ENCODE results near the gene HOXB9.

The HOXB9 gene

GRCh38 chr17:48611681-48612455 lies 14.3 kb downstream of the HOXB9 start:
- Histone ChIP-seq H3K9me3 (replicated peaks; ENCODE audit: low read length) (no peaks in the 10 kb centered on the region), H3K4me2 (ENCODE audit: low read length) (peak overlapping the region; percentile 99), H3K4me1 (ENCODE audit: control insufficient read depth, insufficient read depth, low read length) (peaks cover 25% of the 10 kb centered on the region), H3K27me3 (ENCODE audit: control insufficient read depth, insufficient read depth, low read length) (peaks cover 31% of the 10 kb centered on the region), H3K9ac (ENCODE audit: low read depth, low read length) (peak overlapping the region; percentile 98), H3K4me3 (ENCODE audit: low read length) (peak overlapping the region; percentile 95), H3K36me3 (ENCODE audit: insufficient read depth, low read length) (no peaks in the 10 kb centered on the region)

DNA sequence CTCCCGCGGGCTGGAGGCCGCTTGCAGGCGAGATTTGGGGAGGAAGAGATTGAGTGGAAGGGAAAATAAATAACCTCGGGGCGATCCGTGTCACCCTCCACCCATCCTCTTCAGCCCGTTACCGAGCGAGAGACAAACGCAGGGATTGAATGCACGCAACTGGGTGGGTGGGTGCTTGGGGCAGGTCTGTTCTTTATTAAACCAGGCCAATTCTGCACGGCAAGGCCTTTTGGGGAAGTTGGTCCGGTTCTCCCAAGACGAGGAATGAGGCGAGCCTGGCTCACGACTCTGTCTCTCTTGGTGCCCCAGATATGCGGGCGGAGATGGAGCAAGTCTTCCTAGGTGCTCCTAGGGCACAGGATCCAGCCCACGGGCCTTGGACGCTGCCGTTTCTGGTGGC lies 14.9 kb downstream of the HOXB9 start:
- Histone ChIP-seq H3K27me3 (ENCODE audit: control insufficient read depth, insufficient read depth, low read length) (peaks cover 25% of the 10 kb centered on the region), H3K4me2 (ENCODE audit: low read length) (peak overlapping the region; percentile 99), H3K9ac (ENCODE audit: low read depth, low read length) (peak overlapping the region; percentile 98), H3K4me3 (ENCODE audit: low read length) (peak overlapping the region; percentile 95), H3K4me1 (ENCODE audit: control insufficient read depth, insufficient read depth, low read length) (peaks cover 25% of the 10 kb centered on the region), H3K36me3 (ENCODE audit: insufficient read depth, low read length) (no peaks in the 10 kb centered on the region), H3K9me3 (replicated peaks; ENCODE audit: low read length) (no peaks in the 10 kb centered on the region)

GRCh38 chr17:48610282-48611211 lies 15.6 kb downstream of the HOXB9 start, which contains the start of gene HOXB7:
Gene HOXB7, minus strand, starts transcription at chr17:48611017. Its CDS starts 99 bp downstream, at chr17:48610918.
- no peaks in the 10 kb centered on the region for H3K9me3 ChIP-seq (replicated peaks; ENCODE audit: low read length)
- peak within 1 kb of the TSS; percentile 99 for H3K4me2 ChIP-seq (ENCODE audit: low read length)
- peaks cover 18% of the 10 kb centered on the region for H3K27me3 ChIP-seq (ENCODE audit: control insufficient read depth, insufficient read depth, low read length)
- peak within 1 kb of the TSS; percentile 95 for H3K4me3 ChIP-seq (ENCODE audit: low read length)
- H3K9ac ChIP-seq (ENCODE audit: low read depth, low read length), result peak within 1 kb of the TSS; percentile 98
- H3K4me1 ChIP-seq (ENCODE audit: control insufficient read depth, insufficient read depth, low read length), result peaks cover 25% of the 10 kb centered on the region
- no peaks in the 10 kb centered on the region for H3K36me3 ChIP-seq (ENCODE audit: insufficient read depth, low read length)

DNA sequence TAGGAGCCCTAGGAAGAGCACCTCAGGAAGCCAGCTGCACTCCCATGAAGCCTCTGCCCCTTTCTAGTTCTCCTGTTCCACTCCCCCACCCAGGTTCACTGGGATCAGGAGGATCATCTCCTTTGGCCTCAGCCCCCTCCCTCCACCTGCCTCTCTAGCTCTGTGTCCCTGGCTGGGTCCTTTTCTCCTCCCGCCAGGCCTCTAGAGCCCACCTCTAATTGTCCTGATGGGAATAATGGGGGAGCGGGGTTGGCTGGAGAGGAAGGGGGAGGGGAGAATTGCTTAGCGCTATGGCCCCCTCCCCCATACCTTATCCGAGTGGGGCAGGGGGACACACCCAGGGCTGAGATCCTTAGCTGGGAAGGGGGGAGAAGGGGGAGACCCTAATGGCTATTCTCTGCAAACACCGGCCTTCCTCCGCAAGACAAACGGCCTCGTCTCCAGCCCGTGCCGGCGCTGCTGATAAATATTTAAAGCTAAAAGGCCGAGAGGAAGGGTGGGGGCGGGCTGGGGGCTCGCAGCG lies 16.3 kb downstream of the HOXB9 start:
- peaks cover 11% of the 10 kb centered on the region for H3K27me3 ChIP-seq (ENCODE audit: control insufficient read depth, insufficient read depth, low read length)
- H3K4me1 ChIP-seq (ENCODE audit: control insufficient read depth, insufficient read depth, low read length), result peaks cover 31% of the 10 kb centered on the region
- peak overlapping the region; percentile 98 for H3K9ac ChIP-seq (ENCODE audit: low read depth, low read length)
- peak overlapping the region; percentile 95 for H3K4me3 ChIP-seq (ENCODE audit: low read length)
- peak overlapping the region; percentile 99 for H3K4me2 ChIP-seq (ENCODE audit: low read length)
- no peaks in the 10 kb centered on the region for H3K36me3 ChIP-seq (ENCODE audit: insufficient read depth, low read length)
- no peaks in the 10 kb centered on the region for H3K9me3 ChIP-seq (replicated peaks; ENCODE audit: low read length)

- H3K9me3 ChIP-seq (replicated peaks; ENCODE audit: low read length), result no peaks in the 10 kb centered on the region
- H3K4me3 ChIP-seq (ENCODE audit: low read length), result no peak overlapping the region
- peaks cover 26% of the 10 kb centered on the region for H3K4me1 ChIP-seq (ENCODE audit: control insufficient read depth, insufficient read depth, low read length)
- H3K4me2 ChIP-seq (ENCODE audit: low read length), result peak overlapping the region; percentile 99
- no peaks in the 10 kb centered on the region for H3K36me3 ChIP-seq (ENCODE audit: insufficient read depth, low read length)
- peaks cover 4% of the 10 kb centered on the region for H3K27me3 ChIP-seq (ENCODE audit: control insufficient read depth, insufficient read depth, low read length)
- H3K9ac ChIP-seq (ENCODE audit: low read depth, low read length), result no peak overlapping the region
These were observed 17.1 kb downstream of the HOXB9 start for GRCh38 chr17:48609033-48609432.

- Histone ChIP-seq H3K9me3 (replicated peaks; ENCODE audit: low read length) (no peaks in the 10 kb centered on the region), H3K36me3 (ENCODE audit: insufficient read depth, low read length) (no peaks in the 10 kb centered on the region), H3K4me3 (ENCODE audit: low read length) (no peak overlapping the region), H3K27me3 (ENCODE audit: control insufficient read depth, insufficient read depth, low read length) (no peaks in the 10 kb centered on the region), H3K4me2 (ENCODE audit: low read length) (no peak overlapping the region), H3K4me1 (ENCODE audit: control insufficient read depth, insufficient read depth, low read length) (peaks cover 21% of the 10 kb centered on the region), H3K9ac (ENCODE audit: low read depth, low read length) (no peak overlapping the region)
These were observed 17.7 kb downstream of the HOXB9 start for GRCh38 chr17:48608494-48608834.

DNA sequence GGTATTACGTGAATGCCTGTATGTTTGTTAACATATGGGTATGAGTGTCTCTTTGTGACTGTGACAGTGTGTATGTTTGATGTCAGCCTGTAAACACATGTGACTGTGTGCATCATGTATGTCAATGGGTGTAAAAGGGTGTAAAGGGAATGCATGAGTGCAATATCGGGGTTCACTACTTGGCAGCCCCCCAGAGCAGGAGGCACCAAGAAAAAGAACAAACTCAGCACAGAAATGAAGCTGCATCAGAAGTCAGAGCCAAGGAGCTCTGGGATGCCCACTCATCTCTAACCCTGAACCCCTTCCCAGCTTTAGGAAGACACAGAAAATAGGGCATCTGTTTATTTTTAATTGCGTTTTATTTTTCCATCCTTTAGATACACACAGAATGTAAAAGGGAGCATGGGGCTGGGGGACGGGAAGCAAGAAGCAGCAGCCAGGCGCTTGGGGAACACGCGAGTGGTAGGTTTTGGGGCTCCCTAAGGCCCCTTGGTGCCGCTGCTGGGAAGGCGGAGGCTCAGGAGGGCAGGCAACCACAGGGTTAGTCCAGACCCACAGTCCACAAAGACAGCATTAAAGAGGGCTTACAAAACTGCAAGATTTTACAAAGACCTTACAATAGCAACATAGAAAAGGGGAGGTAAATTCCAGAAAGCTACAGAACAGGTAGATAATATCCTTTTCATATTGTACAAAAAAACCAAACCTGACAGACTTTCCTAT lies 19.1 kb downstream of the HOXB9 start:
- H3K4me3 ChIP-seq (ENCODE audit: low read length), result no peak overlapping the region
- no peaks in the 10 kb centered on the region for H3K36me3 ChIP-seq (ENCODE audit: insufficient read depth, low read length)
- H3K4me2 ChIP-seq (ENCODE audit: low read length), result no peak overlapping the region
- peaks cover 21% of the 10 kb centered on the region for H3K4me1 ChIP-seq (ENCODE audit: control insufficient read depth, insufficient read depth, low read length)
- no peaks in the 10 kb centered on the region for H3K9me3 ChIP-seq (replicated peaks; ENCODE audit: low read length)
- no peaks in the 10 kb centered on the region for H3K27me3 ChIP-seq (ENCODE audit: control insufficient read depth, insufficient read depth, low read length)
- no peak overlapping the region for H3K9ac ChIP-seq (ENCODE audit: low read depth, low read length)

GRCh38 chr17:48605991-48606891 lies 19.9 kb downstream of the HOXB9 start:
- Histone ChIP-seq H3K9ac (ENCODE audit: low read depth, low read length) (no peak overlapping the region), H3K4me1 (ENCODE audit: control insufficient read depth, insufficient read depth, low read length) (peaks cover 20% of the 10 kb centered on the region), H3K4me3 (ENCODE audit: low read length) (no peak overlapping the region), H3K4me2 (ENCODE audit: low read length) (no peak overlapping the region), H3K9me3 (replicated peaks; ENCODE audit: low read length) (no peaks in the 10 kb centered on the region), H3K27me3 (ENCODE audit: control insufficient read depth, insufficient read depth, low read length) (no peaks in the 10 kb centered on the region), H3K36me3 (ENCODE audit: insufficient read depth, low read length) (no peaks in the 10 kb centered on the region)

- H3K9me3 ChIP-seq (replicated peaks; ENCODE audit: low read length), result no peaks in the 10 kb centered on the region
- no peaks in the 10 kb centered on the region for H3K36me3 ChIP-seq (ENCODE audit: insufficient read depth, low read length)
- peak overlapping the region; percentile 91 for H3K4me3 ChIP-seq (ENCODE audit: low read length)
- H3K4me1 ChIP-seq (ENCODE audit: control insufficient read depth, insufficient read depth, low read length), result peaks cover 20% of the 10 kb centered on the region
- H3K9ac ChIP-seq (ENCODE audit: low read depth, low read length), result peak overlapping the region; percentile 88
- peak overlapping the region; percentile 81 for H3K4me2 ChIP-seq (ENCODE audit: low read length)
- no peaks in the 10 kb centered on the region for H3K27me3 ChIP-seq (ENCODE audit: control insufficient read depth, insufficient read depth, low read length)
These were observed 20.7 kb downstream of the HOXB9 start for GRCh38 chr17:48605409-48605919.

DNA sequence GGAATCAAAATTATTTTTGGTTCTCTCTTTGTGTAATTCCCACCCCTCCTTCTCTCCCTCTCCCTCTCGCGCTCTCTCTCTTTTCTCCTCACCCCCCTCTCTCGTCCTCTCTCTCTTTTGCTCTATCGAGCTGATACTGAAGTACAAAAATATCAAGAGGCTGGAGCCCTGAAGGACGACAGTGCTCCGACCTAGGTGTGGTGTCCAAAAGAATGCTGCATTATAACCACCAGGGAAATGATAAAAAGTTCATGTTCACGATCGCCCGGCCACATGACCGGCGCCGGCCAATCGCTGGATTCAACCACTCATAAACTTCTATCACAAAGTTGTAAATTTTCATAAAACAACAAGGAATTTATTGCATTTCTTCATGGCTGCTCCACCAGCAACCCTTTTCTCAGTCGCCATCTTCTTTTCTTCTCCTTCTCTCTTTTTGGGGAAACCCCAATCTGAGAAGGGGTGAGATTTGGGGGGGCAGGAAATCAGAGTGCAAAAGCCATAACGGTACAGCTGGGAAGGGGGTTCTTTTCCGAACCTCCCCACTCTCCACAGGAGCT lies 21.3 kb downstream of the HOXB9 start, which contains the start of gene HOXB6:
HOXB6 (minus strand) TSS at position 217 of the 560 bp plus-strand sequence. CDS start 6,836 bp downstream, outside the sequence.
- Histone ChIP-seq H3K4me2 (ENCODE audit: low read length) (peak within 1 kb of the TSS; percentile 81), H3K9me3 (replicated peaks; ENCODE audit: low read length) (no peaks in the 10 kb centered on the region), H3K9ac (ENCODE audit: low read depth, low read length) (peak within 1 kb of the TSS; percentile 88), H3K36me3 (ENCODE audit: insufficient read depth, low read length) (no peaks in the 10 kb centered on the region), H3K4me3 (ENCODE audit: low read length) (peak within 1 kb of the TSS; percentile 91), H3K27me3 (ENCODE audit: control insufficient read depth, insufficient read depth, low read length) (no peaks in the 10 kb centered on the region), H3K4me1 (ENCODE audit: control insufficient read depth, insufficient read depth, low read length) (peaks cover 19% of the 10 kb centered on the region)

Measured in skeletal muscle satellite cell (primary cell).